ENCODE measurements around the gene STUB1.

The STUB1 gene

GRCh38 chr16:694863-695354, 14.7 kb downstream of the STUB1 start (continued):
- TF ChIP-seq CREB5 (CRISPR knock-in tag; IDR thresholded peaks at IDR 0.05; ENCODE audit: low read depth) (no peak), BACH2 (CRISPR knock-in tag; IDR thresholded peaks at IDR 0.05; ENCODE audit: borderline replicate concordance) (no peak)

- no peak for TF ChIP-seq SNAI2 (CRISPR knock-in tag; IDR thresholded peaks at IDR 0.05)
- TF ChIP-seq ZNF8 (CRISPR knock-in tag; IDR thresholded peaks at IDR 0.05): no peak
- no peak for TF ChIP-seq CREB5 (CRISPR knock-in tag; IDR thresholded peaks at IDR 0.05; ENCODE audit: low read depth)
- TF ChIP-seq POU6F1 (CRISPR knock-in tag; IDR thresholded peaks at IDR 0.05; ENCODE audit: borderline replicate concordance, low read depth): no peak
- no peak for TF ChIP-seq TOX (CRISPR knock-in tag; IDR thresholded peaks at IDR 0.05; ENCODE audit: borderline replicate concordance)
- no peak for TF ChIP-seq PATZ1 (CRISPR knock-in tag; IDR thresholded peaks at IDR 0.05; ENCODE audit: borderline replicate concordance)
- ATAC-seq: no peak
Observed at GRCh38 chr16:695355-696089, 15.3 kb downstream of the STUB1 start.

GRCh38 chr16:698911-699671, 18.9 kb downstream of the STUB1 start:
- TF ChIP-seq ARNTL (CRISPR knock-in tag; IDR thresholded peaks at IDR 0.05; ENCODE audit: borderline replicate concordance, low read depth) (no peak), CSDC2 (CRISPR knock-in tag; IDR thresholded peaks at IDR 0.05) (no peak), ZFP30 (CRISPR knock-in tag; IDR thresholded peaks at IDR 0.05) (no peak), ZFP3 (CRISPR knock-in tag; IDR thresholded peaks at IDR 0.05) (no peak), RARB (CRISPR knock-in tag; IDR thresholded peaks at IDR 0.05) (no peak), ZC3H10 (CRISPR knock-in tag; IDR thresholded peaks at IDR 0.05) (no peak), PPARA (CRISPR knock-in tag; IDR thresholded peaks at IDR 0.05; ENCODE audit: borderline replicate concordance) (no peak), ESRRG (CRISPR knock-in tag; IDR thresholded peaks at IDR 0.05) (no peak), CREB5 (CRISPR knock-in tag; IDR thresholded peaks at IDR 0.05; ENCODE audit: low read depth) (no peak), ISL1 (CRISPR knock-in tag; IDR thresholded peaks at IDR 0.05) (no peak), ZNF565 (CRISPR knock-in tag; conservative IDR thresholded peaks at IDR 0.05; ENCODE audit: low read depth) (no peak), PATZ1 (CRISPR knock-in tag; IDR thresholded peaks at IDR 0.05; ENCODE audit: borderline replicate concordance) (no peak), TSHZ2 (CRISPR knock-in tag; IDR thresholded peaks at IDR 0.05) (no peak), TOX (CRISPR knock-in tag; IDR thresholded peaks at IDR 0.05; ENCODE audit: borderline replicate concordance) (no peak), CSRNP3 (CRISPR knock-in tag; IDR thresholded peaks at IDR 0.05) (no peak), ZNF8 (CRISPR knock-in tag; IDR thresholded peaks at IDR 0.05) (no peak), SNAI2 (CRISPR knock-in tag; IDR thresholded peaks at IDR 0.05) (no peak)
- no peak for ATAC-seq

Data from SK-N-SH treated with all-trans-retinoic acid at 6 μM for 48 hours (cell line).